Measurements from ENCODE around the gene CALM1.

GRCh38 chr14:90393966-90394365 is 2.9 kb upstream of the CALM1 start:
- TF ChIP-seq CTCF (IDR thresholded peaks at IDR 0.05) (no peak), POLR2A (IDR thresholded peaks at IDR 0.05) (no peak)

Data from lower leg skin (tissue), 3 donors.